Activated CD4-positive, alpha-beta T cell treated with anti-CD3 and anti-CD28 coated beads, Interleukin-2, amount 50 U/mL, for 24 hours (primary cell): Measurements from ENCODE around the gene ASTN2.

Experiments used
- DNase-seq, 2 donors: peaks; one replicate each; pipeline ENCODE4 v3.0.0-alpha.2; 2020; ENCODE audit warnings: low read depth in 1 of 2, low spot score in 1 of 2

Gene ASTN2

GRCh38 chr9:116549061-116549664 is 865.7 kb downstream of the ASTN2 start:
- no peak for DNase-seq

- no peak for DNase-seq
These were observed 867.0 kb downstream of the ASTN2 start for GRCh38 chr9:116547729-116548426.

- DNase-seq: no peak
These were observed 867.9 kb downstream of the ASTN2 start for GRCh38 chr9:116546711-116547581.

DNA sequence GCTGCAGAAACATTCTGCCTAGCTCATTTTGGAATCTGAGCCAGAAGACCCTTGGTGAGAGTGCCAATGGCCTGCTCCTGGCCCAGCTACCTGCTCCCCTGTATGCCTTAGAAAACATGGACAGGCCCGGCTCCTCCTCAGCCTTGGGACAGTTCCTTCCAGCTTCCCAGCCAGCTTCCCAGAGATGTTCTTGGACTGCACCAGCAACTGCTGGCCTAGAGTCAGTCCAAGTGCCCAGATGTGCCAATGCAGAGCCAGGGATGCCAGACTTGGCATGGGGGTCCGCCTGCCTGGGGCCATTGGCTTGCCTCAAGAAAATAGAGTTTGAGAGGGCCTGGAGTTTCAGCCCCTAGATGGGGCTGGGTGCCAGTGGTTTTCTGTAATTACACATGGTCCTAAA is 870.0 kb downstream of the ASTN2 start:
- no peak for DNase-seq

DNA sequence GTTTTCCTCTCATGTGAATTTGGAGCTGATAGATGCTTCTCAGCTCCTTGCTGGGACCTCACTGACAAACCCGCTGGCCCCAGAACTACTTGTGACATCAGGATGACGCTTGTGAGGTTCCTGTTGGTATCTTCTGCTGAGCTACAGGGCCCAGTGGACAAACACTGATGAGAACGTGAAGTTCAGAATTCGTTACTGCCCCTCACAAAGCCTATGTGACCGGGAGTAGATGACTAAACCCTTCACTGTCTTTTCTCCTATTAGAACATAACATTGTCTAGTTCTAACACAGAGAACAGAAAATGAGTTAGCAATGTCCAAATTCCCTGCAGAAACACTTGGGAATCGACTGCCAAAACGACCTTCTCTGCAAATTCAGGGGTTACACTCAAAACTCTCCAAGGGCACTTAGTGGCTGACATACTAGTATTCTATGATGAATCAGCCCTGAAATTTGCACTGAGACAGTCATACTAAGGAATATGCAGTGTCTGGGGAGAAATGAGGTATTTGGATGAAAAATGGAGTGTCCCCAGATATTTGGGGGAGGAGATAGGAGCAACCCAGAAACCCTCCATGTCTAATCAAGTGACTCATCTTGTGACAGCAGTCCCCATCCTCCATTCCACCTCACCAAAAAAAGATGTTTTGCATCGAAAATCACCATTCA is 871.0 kb downstream of the ASTN2 start:
- no peak for DNase-seq

- DNase-seq: no peak
These were observed 873.5 kb downstream of the ASTN2 start for GRCh38 chr9:116541402-116541801.

DNA sequence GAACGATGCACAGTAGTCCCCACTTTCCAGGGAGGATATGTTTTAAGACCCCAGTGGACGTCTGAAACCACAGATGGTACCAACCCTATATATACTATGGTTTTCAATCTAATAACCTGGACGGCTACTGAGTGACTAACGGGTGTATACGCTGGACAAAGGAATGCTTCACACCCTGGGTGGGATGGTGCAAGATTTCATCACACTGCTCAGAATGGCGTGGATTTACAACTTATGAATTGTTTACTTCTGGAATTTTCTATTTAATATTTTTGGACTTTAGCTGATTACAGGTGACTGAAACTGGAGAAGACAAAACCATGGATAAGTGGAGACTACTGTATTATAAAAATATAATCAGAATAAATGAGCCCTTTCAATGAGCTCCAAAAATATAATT is 875.3 kb downstream of the ASTN2 start:
- no peak for DNase-seq

- DNase-seq: no peak
These were observed 889.2 kb downstream of the ASTN2 start for GRCh38 chr9:116525611-116526010.

DNA sequence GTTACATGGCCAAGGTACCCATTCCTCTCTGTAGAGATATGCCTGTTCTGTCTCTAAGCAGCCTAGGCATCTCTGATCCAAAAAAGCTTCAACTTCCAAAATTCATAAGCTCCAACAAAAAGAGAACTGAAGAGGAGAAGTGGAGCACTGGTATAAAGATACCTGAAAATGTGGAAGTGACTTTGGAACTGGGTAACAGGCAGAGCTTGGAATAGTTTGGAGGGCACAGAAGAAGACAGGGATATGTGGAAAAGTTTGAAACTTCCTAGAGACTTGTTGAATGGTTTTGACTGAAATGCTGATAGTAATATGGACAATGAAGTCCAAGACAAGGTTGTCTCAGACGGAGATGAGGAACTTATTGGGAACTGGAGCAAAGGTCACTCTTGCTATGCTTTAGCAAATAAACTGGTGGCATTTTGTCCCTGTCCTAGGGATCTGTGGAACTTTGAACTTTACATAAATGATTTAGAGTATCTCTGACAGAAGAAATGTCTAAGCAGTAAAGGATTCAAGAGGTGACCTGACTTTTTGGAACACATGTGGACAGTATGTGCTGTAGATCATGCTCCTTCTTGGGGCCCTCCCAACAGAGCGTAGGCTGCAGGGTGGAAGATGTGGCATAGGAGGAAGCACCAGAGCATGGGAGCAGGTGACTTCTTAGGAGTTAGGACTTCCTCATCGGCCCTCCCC is 889.9 kb downstream of the ASTN2 start:
- DNase-seq: no peak

- DNase-seq: no peak
These were observed 894.6 kb downstream of the ASTN2 start for GRCh38 chr9:116520218-116520617.

GRCh38 chr9:116516456-116516855 is 898.4 kb downstream of the ASTN2 start:
- no peak for DNase-seq

DNA sequence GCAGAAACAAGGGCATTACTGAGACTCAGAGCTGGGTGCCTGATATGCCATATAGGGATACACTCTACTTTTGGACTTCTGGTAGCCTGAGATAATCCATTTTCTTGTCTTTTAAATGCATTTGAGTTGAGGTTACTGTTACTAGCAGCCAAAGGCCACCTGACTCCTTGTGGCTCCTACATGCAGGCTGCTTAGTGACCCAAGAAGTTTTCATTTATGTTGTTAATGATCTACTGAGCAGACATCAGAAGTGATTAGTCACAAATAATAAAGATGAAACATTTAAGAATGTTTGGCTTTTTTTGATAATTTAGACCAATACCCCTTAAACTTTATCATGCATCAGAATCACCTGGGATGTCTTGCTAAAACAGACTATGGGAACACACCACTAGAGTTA is 899.3 kb downstream of the ASTN2 start:
- DNase-seq: no peak

DNA sequence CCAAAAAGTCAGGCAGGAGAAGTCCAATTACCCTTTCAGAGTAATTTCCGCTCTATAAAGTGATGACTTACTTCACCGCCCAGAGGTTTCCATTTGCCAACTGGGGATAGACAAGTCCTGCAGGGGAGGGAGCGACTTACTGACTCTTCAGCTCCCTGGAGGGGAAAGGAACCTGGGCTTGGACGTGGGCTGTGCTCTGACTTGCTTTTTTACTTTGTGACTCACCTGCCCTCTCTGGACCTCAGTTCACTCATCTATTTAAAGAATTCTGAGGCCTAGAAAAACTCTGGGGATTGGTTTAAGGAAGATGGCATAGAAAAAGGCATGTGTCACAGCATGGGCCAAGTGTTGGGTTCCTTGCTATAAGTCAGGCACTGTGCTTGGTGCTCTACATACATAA is 908.2 kb downstream of the ASTN2 start:
- no peak for DNase-seq

- DNase-seq: no peak
These were observed 909.9 kb downstream of the ASTN2 start for GRCh38 chr9:116504893-116505480.

DNA sequence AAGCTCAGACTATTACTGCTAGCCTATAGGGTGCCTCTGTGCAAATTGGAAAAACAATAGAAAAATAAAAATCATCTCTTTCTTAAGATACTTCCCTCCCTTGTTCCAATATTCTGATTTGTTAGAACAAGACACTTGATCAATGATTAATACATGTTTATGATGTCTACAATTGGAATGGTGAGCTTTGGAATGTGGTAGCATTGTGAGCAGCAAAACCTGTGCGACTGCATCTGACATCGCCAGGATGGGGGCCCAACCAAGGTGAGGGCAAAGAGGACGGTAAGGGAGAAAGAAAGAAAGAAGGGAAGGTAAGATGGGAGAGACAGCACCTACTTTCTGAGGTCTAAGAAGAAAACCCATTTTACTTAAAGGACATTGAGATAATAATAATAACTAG is 910.8 kb downstream of the ASTN2 start:
- DNase-seq: no peak

- DNase-seq: no peak
These were observed 912.1 kb downstream of the ASTN2 start for GRCh38 chr9:116502746-116503145.

DNA sequence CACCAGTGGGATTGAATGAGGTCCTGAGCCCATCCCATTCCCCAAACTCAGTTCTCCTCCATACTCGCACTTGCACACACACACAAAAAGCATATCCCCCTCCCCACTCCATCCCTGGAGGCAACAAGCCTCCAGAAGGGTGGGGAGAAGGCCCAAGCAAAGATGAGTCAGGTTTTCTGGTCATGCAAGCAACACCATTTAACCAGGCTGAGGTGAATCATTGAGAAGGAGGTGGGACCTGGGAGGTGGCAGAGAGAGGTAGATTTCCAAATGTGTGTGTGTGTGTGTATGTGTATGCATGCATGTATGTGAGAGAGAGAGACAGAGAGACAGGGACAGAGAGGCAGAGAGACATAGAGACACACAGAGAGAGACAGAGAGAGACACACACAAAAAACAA is 913.0 kb downstream of the ASTN2 start:
- DNase-seq: no peak

GRCh38 chr9:116499986-116500871 is 914.6 kb downstream of the ASTN2 start:
- DNase-seq: no peak

GRCh38 chr9:116499434-116499833 is 915.4 kb downstream of the ASTN2 start:
- DNase-seq: no peak
